SU-DHL-6 (cell line): ENCODE measurements around the gene TGFB2.

ENCODE experiments used
- H2AFZ ChIP-seq: fragments of 200-600 bp; sonication (generic); 2 replicates; pipeline ENCODE4 v1.6.1; 2014; ENCODE audit warnings: low read depth, mild to moderate bottlenecking, moderate library complexity, mixed read lengths, antibody characterized with exemption, low read length; ENCODE audit not compliant: severe bottlenecking
- H3F3A ChIP-seq: fragments of 200-600 bp; shearing (Covaris generic); 2 replicates; pipeline ENCODE4 v1.6.0; 2016; ENCODE audit warnings: antibody characterized with exemption, mild to moderate bottlenecking; ENCODE audit not compliant: insufficient read depth
- H3K27ac ChIP-seq: fragments of 200-600 bp; sonication (generic); 2 replicates; pipeline ENCODE4 v1.5.1; 2016; ENCODE audit warnings: low read depth, mild to moderate bottlenecking, low read length, moderate library complexity, mixed read lengths
- H3K27me3 ChIP-seq: fragments of 200-600 bp; sonication (generic), shearing (Covaris generic); 2 replicates; pipeline ENCODE4 v1.6.0; 2014; ENCODE audit warnings: mild to moderate bottlenecking, low read length
- H3K36me3 ChIP-seq: fragments of 200-600 bp; sonication (generic); 2 replicates; pipeline ENCODE4 v1.6.1; 2014; ENCODE audit warnings: mild to moderate bottlenecking, low read length, mixed read lengths
- H3K4me2 ChIP-seq: fragments of 300-600, 200-600 bp; shearing (Covaris generic), sonication (generic); 2 replicates; pipeline ENCODE4 v1.6.0; 2014; ENCODE audit warnings: low read length, low read depth, mild to moderate bottlenecking; ENCODE audit not compliant: poor library complexity, severe bottlenecking
- H3K4me3 ChIP-seq: fragments of 200-600 bp; sonication (generic); 2 replicates; pipeline ENCODE4 v1.5.1; 2014; ENCODE audit warnings: antibody characterized with exemption, low read length, mild to moderate bottlenecking, mixed read lengths; ENCODE audit not compliant: insufficient read depth, poor library complexity, severe bottlenecking
- H3K79me2 ChIP-seq: fragments of 200-600 bp; sonication (generic); 2 replicates; pipeline ENCODE4 v1.6.1; 2014; ENCODE audit warnings: mild to moderate bottlenecking, low read length, moderate library complexity; ENCODE audit not compliant: insufficient read depth
- H3K9ac ChIP-seq: fragments of 200-600 bp; sonication (generic); 2 replicates; pipeline ENCODE4 v1.7.0; 2014; ENCODE audit warnings: mild to moderate bottlenecking, low read length
- H3K9me2 ChIP-seq: fragments of 200-600 bp; sonication (generic); replicated peaks from 2 replicates; pipeline ENCODE4 v1.6.1; 2014; ENCODE audit warnings: low read length; ENCODE audit not compliant: insufficient read depth
- H3K9me3 ChIP-seq: fragments of 200-600 bp; sonication (generic); 2 replicates; pipeline ENCODE4 v1.6.1; 2014; ENCODE audit warnings: low read length, mixed read lengths; ENCODE audit not compliant: insufficient read depth
- H4K20me1 ChIP-seq: fragments of 200-600 bp; sonication (generic); 2 replicates; pipeline ENCODE4 v1.6.1; 2014; ENCODE audit warnings: low read depth, mild to moderate bottlenecking, antibody characterized with exemption, low read length, moderate library complexity, mixed read lengths
- EZH2phosphoT487 ChIP-seq: fragments of 200-600 bp; sonication (generic), shearing (Covaris generic); conservative IDR thresholded peaks from 2 replicates; pipeline ENCODE4 v1.6.1; 2018; ENCODE audit warnings: mild to moderate bottlenecking, antibody characterized with exemption, low read length, moderate library complexity, mixed read lengths
- TF ChIP-seq, protein P1 (sequence below): fragments of 200-600 bp; sonication (generic); IDR thresholded peaks from one replicate; pipeline ENCODE4 v1.5.1; 2017; ENCODE audit warnings: antibody characterized with exemption, mild to moderate bottlenecking, low read length, moderate library complexity; ENCODE audit not compliant: insufficient read depth, poor library complexity, severe bottlenecking

The TGFB2 gene

DNA sequence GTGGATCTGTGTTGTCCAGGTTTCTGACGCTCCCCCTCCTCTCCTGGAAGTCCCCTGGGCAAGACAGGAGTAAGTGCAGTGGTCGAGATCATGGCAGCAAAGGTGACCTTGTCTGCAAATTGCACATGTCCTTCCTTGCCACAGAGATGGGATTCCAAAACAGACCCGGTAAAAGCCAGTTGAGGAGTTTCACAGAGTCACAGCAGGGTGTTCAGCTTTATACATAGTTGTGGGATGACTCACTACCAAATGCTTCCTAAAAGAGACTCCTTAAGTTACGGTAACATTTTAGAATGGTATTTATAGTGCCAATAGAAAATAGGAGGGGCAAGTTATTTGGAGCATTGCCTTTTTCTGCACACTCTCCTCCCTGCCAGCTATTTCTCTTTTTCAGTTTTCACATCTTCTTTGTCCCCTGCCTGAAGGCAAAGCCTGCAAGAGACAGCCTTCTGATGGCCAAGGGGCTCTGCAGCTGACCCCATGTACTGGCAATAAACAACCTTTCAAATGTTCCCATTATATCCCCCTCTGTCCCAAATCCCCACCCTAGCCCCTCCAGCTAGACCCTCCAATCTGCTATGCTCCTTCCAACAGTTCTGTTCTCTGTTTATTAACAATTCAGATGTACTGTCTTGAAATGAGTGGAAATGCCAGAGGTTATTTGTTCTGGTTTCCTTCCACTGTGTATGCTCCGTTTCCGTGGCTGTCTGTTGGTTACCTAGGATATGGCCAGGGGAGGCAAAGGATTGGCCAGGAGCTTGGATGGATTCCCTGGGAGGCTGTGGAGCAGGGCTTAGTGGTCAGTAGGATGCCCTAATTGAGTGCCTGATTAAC is 115.0 kb downstream of the TGFB2 start:
- Histone ChIP-seq H3K27ac (no peak overlapping the region), H3K4me3 (no peak overlapping the region), H3K9me2 (no peaks in the 10 kb centered on the region; the same call in 1 of the 2 replicates), H3K36me3 (no peaks in the 10 kb centered on the region), H3K79me2 (no peaks in the 10 kb centered on the region), H3K4me2 (no peak overlapping the region), H3K9ac (no peak overlapping the region), H3K9me3 (no peaks in the 10 kb centered on the region), H3F3A (no peaks in the 10 kb centered on the region), H3K27me3 (no peaks in the 10 kb centered on the region), H2AFZ (no peak overlapping the region), H4K20me1 (no peaks in the 10 kb centered on the region)
- TF ChIP-seq, protein P1, sequence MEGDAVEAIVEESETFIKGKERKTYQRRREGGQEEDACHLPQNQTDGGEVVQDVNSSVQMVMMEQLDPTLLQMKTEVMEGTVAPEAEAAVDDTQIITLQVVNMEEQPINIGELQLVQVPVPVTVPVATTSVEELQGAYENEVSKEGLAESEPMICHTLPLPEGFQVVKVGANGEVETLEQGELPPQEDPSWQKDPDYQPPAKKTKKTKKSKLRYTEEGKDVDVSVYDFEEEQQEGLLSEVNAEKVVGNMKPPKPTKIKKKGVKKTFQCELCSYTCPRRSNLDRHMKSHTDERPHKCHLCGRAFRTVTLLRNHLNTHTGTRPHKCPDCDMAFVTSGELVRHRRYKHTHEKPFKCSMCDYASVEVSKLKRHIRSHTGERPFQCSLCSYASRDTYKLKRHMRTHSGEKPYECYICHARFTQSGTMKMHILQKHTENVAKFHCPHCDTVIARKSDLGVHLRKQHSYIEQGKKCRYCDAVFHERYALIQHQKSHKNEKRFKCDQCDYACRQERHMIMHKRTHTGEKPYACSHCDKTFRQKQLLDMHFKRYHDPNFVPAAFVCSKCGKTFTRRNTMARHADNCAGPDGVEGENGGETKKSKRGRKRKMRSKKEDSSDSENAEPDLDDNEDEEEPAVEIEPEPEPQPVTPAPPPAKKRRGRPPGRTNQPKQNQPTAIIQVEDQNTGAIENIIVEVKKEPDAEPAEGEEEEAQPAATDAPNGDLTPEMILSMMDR, result no peak
- no peak for TF ChIP-seq EZH2phosphoT487

DNA sequence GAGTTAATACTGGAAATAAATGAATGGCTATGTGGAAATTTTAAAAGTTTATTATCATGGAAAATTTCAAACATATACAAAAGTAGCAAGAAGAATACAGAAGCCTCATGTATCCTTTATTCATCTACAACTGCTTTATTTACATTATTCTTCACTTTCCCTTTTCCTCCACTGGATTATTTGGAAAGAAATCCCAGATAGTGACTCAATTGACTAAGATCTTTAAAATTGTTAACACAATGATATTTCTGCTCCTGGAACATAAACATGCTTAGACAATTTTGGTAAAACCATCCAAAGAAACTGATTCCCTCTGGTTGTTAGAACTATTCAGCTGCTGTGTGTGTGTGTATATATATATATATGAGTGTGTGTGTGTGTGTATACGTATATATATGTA is 116.2 kb downstream of the TGFB2 start:
- Histone ChIP-seq H3K9ac (no peak overlapping the region), H3K27me3 (no peaks in the 10 kb centered on the region), H2AFZ (no peak overlapping the region), H3K4me2 (no peak overlapping the region), H3K4me3 (no peak overlapping the region), H3K9me2 (no peaks in the 10 kb centered on the region; the same call in 1 of the 2 replicates), H4K20me1 (no peaks in the 10 kb centered on the region), H3F3A (no peaks in the 10 kb centered on the region), H3K27ac (no peak overlapping the region), H3K79me2 (no peaks in the 10 kb centered on the region), H3K9me3 (no peaks in the 10 kb centered on the region), H3K36me3 (no peaks in the 10 kb centered on the region)
- no peak for TF ChIP-seq EZH2phosphoT487
- TF ChIP-seq, protein P1, result no peak

DNA sequence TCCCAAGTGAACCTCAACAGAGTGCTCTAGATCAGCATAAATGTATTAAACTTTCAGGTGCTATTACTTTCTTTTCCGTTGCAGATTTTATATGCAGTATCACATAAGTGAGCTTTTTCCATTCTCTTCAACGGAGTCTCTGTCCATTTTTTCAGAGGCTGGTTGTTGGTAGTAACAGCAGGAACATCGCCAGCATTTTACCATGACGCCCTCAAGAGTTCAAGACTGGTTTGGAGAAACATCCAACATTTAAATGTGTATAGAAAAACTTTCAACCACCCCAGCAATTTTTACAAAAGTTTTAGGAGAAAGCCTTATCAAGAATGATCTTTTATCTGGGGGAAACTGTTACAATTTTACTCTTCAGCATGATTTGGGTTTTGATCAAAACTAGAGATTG is 117.0 kb downstream of the TGFB2 start:
- no peak overlapping the region for H2AFZ ChIP-seq
- no peaks in the 10 kb centered on the region for H3F3A ChIP-seq
- no peak overlapping the region for H3K4me2 ChIP-seq
- H3K27me3 ChIP-seq, result no peaks in the 10 kb centered on the region
- TF ChIP-seq EZH2phosphoT487, result no peak
- TF ChIP-seq, protein P1, result no peak
- H3K36me3 ChIP-seq, result no peaks in the 10 kb centered on the region
- no peaks in the 10 kb centered on the region for H4K20me1 ChIP-seq
- no peaks in the 10 kb centered on the region; the same call in 1 of the 2 replicates for H3K9me2 ChIP-seq
- H3K9ac ChIP-seq, result no peak overlapping the region
- H3K4me3 ChIP-seq, result no peak overlapping the region
- no peak overlapping the region for H3K27ac ChIP-seq
- no peaks in the 10 kb centered on the region for H3K9me3 ChIP-seq
- no peaks in the 10 kb centered on the region for H3K79me2 ChIP-seq
